CD4-positive, alpha-beta T cell treated with Interleukin-2 at 100 ng/mL for 4 hours (primary cell): ENCODE results near the gene NAPSA.
A peak's percentile ranks its signal among the peaks of the same experiment; 100 is the strongest.
"Not testable (repeated sequence)": the region's sequence is repeated elsewhere in the genome, so short reads cannot be mapped to it uniquely, and the experiment has no call there.

Experiments used
- DNase-seq: peaks from one replicate; pipeline ENCODE4 v3.0.0-alpha.2; 2020; ENCODE audit warnings: low spot score

Gene NAPSA

GRCh38 chr19:50358483-50359327, 6.7 kb downstream of the NAPSA start:
- peak; percentile 83 for DNase-seq

GRCh38 chr19:50357178-50358100, 8.0 kb downstream of the NAPSA start:
- DNase-seq, result peak; percentile 89

- no peak for DNase-seq
These were observed 8.7 kb downstream of the NAPSA start for GRCh38 chr19:50356691-50357177.

- not testable (repeated sequence) for DNase-seq
These were observed 12.0 kb downstream of the NAPSA start for GRCh38 chr19:50353487-50353880.

GRCh38 chr19:50352242-50352641, 13.2 kb downstream of the NAPSA start:
- DNase-seq, result no peak

GRCh38 chr19:50349277-50350057, 16.0 kb downstream of the NAPSA start:
- no peak for DNase-seq

- DNase-seq, result not testable (repeated sequence)
These were observed 18.3 kb downstream of the NAPSA start for GRCh38 chr19:50347089-50347581.

GRCh38 chr19:50344661-50345318, 20.6 kb downstream of the NAPSA start:
- no peak for DNase-seq

GRCh38 chr19:50341091-50341564, 24.3 kb downstream of the NAPSA start:
- no peak for DNase-seq

GRCh38 chr19:50340331-50340730, 25.1 kb downstream of the NAPSA start:
- no peak for DNase-seq

GRCh38 chr19:50337031-50337430, 28.4 kb downstream of the NAPSA start:
- not testable (repeated sequence) for DNase-seq

GRCh38 chr19:50334741-50335421, 30.6 kb downstream of the NAPSA start:
- DNase-seq, result no peak

GRCh38 chr19:50333737-50334617, 31.5 kb downstream of the NAPSA start:
- peak; percentile 81 for DNase-seq

GRCh38 chr19:50333235-50333736, 32.2 kb downstream of the NAPSA start:
- DNase-seq, result peak; percentile 88

- DNase-seq, result no peak
These were observed 33.0 kb downstream of the NAPSA start for GRCh38 chr19:50332244-50333038.

GRCh38 chr19:50331994-50332243, 33.5 kb downstream of the NAPSA start:
- no peak for DNase-seq

GRCh38 chr19:50331221-50331993, 34.0 kb downstream of the NAPSA start:
- no peak for DNase-seq
